HepG2 (cell line): ENCODE data around the gene ATF1.
"Not testable (repeated sequence)": the region's sequence is repeated elsewhere in the genome, so short reads cannot be mapped to it uniquely, and the experiment has no call there.

Experiments
- ARHGAP35 ChIP-seq: sonication (generic); formaldehyde crosslinking; IDR thresholded peaks from 2 replicates; pipeline ENCODE4 v1.9.0; 2022; ENCODE audit warnings: mild to moderate bottlenecking, inconsistent platforms, moderate library complexity, missing genetic modification reagents, borderline replicate concordance
- EP300 ChIP-seq, 3 experiments: sonication (generic) in 1 of 3; formaldehyde crosslinking in 1 of 3; IDR thresholded peaks; 2 replicates each; pipeline versions ENCODE4 v1.5.1 to v1.6.1; 2011 to 2020; ENCODE audit warnings: low read depth in 2 of 3, low read length in 2 of 3, borderline replicate concordance in 1 of 3, improper control_type of control experiment in 1 of 3, mild to moderate bottlenecking in 1 of 3, missing genetic modification reagents in 1 of 3, moderate library complexity in 1 of 3
- EZH2 ChIP-seq: conservative IDR thresholded peaks from 2 replicates; pipeline ENCODE4 v1.6.1; 2012; ENCODE audit warnings: mild to moderate bottlenecking, low read depth, low read length, moderate library complexity
- PATZ1 ChIP-seq: sonication (generic); formaldehyde crosslinking; IDR thresholded peaks from 2 replicates; pipeline ENCODE4 v1.4.0; 2020; ENCODE audit warnings: missing genetic modification reagents
- ZKSCAN5 ChIP-seq: sonication (generic); formaldehyde crosslinking; IDR thresholded peaks from 2 replicates; pipeline ENCODE4 v1.5.1; 2020; ENCODE audit warnings: mild to moderate bottlenecking, missing genetic modification reagents
- ZNF264 ChIP-seq: sonication (generic); formaldehyde crosslinking; IDR thresholded peaks from 2 replicates; pipeline ENCODE4 v1.4.0; 2020; ENCODE audit warnings: missing genetic modification reagents
- TF ChIP-seq, protein P1 (sequence below): sonication (generic); formaldehyde crosslinking; IDR thresholded peaks from 2 replicates; pipeline ENCODE4 v1.4.0; 2020; ENCODE audit warnings: missing genetic modification reagents, borderline replicate concordance
- TF ChIP-seq, protein P2 (sequence below): sonication (generic); formaldehyde crosslinking; IDR thresholded peaks from 2 replicates; pipeline ENCODE4 v1.5.0; 2020; ENCODE audit warnings: mild to moderate bottlenecking, missing genetic modification reagents, moderate library complexity

- TF ChIP-seq, protein P1, sequence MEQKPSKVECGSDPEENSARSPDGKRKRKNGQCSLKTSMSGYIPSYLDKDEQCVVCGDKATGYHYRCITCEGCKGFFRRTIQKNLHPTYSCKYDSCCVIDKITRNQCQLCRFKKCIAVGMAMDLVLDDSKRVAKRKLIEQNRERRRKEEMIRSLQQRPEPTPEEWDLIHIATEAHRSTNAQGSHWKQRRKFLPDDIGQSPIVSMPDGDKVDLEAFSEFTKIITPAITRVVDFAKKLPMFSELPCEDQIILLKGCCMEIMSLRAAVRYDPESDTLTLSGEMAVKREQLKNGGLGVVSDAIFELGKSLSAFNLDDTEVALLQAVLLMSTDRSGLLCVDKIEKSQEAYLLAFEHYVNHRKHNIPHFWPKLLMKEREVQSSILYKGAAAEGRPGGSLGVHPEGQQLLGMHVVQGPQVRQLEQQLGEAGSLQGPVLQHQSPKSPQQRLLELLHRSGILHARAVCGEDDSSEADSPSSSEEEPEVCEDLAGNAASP = not testable (repeated sequence)
- TF ChIP-seq, protein P2, sequence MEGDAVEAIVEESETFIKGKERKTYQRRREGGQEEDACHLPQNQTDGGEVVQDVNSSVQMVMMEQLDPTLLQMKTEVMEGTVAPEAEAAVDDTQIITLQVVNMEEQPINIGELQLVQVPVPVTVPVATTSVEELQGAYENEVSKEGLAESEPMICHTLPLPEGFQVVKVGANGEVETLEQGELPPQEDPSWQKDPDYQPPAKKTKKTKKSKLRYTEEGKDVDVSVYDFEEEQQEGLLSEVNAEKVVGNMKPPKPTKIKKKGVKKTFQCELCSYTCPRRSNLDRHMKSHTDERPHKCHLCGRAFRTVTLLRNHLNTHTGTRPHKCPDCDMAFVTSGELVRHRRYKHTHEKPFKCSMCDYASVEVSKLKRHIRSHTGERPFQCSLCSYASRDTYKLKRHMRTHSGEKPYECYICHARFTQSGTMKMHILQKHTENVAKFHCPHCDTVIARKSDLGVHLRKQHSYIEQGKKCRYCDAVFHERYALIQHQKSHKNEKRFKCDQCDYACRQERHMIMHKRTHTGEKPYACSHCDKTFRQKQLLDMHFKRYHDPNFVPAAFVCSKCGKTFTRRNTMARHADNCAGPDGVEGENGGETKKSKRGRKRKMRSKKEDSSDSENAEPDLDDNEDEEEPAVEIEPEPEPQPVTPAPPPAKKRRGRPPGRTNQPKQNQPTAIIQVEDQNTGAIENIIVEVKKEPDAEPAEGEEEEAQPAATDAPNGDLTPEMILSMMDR (CRISPR knock-in tag) = not testable (repeated sequence)
- TF ChIP-seq ARHGAP35 (CRISPR knock-in tag); EZH2; ZNF264 (CRISPR knock-in tag); EP300 (IDR thresholded peaks at IDR 0.05; ENCODE audit: low read depth in 2 of 2, low read length in 2 of 2); EP300 (CRISPR knock-in tag; IDR thresholded peaks at IDR 0.05; ENCODE audit: borderline replicate concordance); ZKSCAN5 (CRISPR knock-in tag); PATZ1 (CRISPR knock-in tag): not testable (repeated sequence)
These were observed 51.0 kb downstream of the ATF1 start for GRCh38 chr12:50814921-50815320.
